Adrenal gland (tissue), 5 donors: ENCODE data around the gene FAM210A.

Source experiments
- CTCF ChIP-seq, 6 experiments: fragments of 450-650 bp in 4 of 6; fragments of 200-600 bp in 2 of 6; sonication (generic) in 1 of 6; IDR thresholded peaks; 1 replicate in 5 of 6; 2 replicates in 1 of 6; pipeline versions ENCODE4 v1.5.1 to v1.8.0; 2016 to 2021; ENCODE audit warnings: antibody characterized with exemption in 6 of 6, mild to moderate bottlenecking in 2 of 6, moderate library complexity in 1 of 6
- POLR2A ChIP-seq, 2 donors: fragments of 450-650 bp; IDR thresholded peaks; one replicate each; pipeline ENCODE4 v1.6.1; 2017; ENCODE audit warnings: antibody characterized with exemption in 2 of 2, mild to moderate bottlenecking in 2 of 2, moderate library complexity in 1 of 2
- donor health status: DM: no; HTN: no; CAD: no.

GRCh38 chr18:13720123-13720522 is 6.2 kb downstream of the FAM210A start:
- TF ChIP-seq CTCF (IDR thresholded peaks at IDR 0.05) (no peak), POLR2A (IDR thresholded peaks at IDR 0.05) (no peak)
